Uterus (tissue), 2 donors: Measurements from ENCODE around the gene C6orf136.

ENCODE experiments used
- CTCF ChIP-seq, 4 experiments: fragments of 200-600 bp in 2 of 4; fragments of 450-650 bp in 2 of 4; sonication (generic) in 2 of 4; IDR thresholded peaks; one replicate each; pipeline ENCODE4 v1.5.1; 2016 to 2019; ENCODE audit warnings: antibody characterized with exemption in 4 of 4, mild to moderate bottlenecking in 2 of 4, moderate library complexity in 1 of 4
- POLR2A ChIP-seq, 2 donors: fragments of 450-650 bp; IDR thresholded peaks; one replicate each; pipeline ENCODE4 v1.6.1; 2016; ENCODE audit warnings: antibody characterized with exemption in 2 of 2, mild to moderate bottlenecking in 1 of 2, moderate library complexity in 1 of 2

- TF ChIP-seq CTCF (IDR thresholded peaks at IDR 0.05) (no peak), POLR2A (IDR thresholded peaks at IDR 0.05) (no peak)
Observed at GRCh38 chr6:30655743-30656094, 8.8 kb downstream of the C6orf136 start.
